ENCODE measurements around the gene MEGF11. TPM values are rescaled to one million over a fixed set of nuclear protein-coding genes. Genes with fewer than 3 reads are reported as not detected.

MEGF11 gene
- total RNA-seq, 3 donors from 2014 or later (not counting 1 experiment from before 2014, with no cell fraction given): not detected

- ATAC-seq (no peak), DNase-seq (no peak)
- Mint-ChIP-seq H3K4me3 (no peak overlapping the region), H3K27ac (no peak overlapping the region), H3K36me3 (no peaks in the 10 kb centered on the region), H3K4me1 (no peaks in the 10 kb centered on the region), H3K27me3 (ENCODE audit: low read depth in 2 of 2) (peaks cover 12 to 19% of the 10 kb centered on the region in 2 donors), H3K9me3 (no peaks in the 10 kb centered on the region)
- intact Hi-C loops (cut with micrococcal nuclease): no loop called here
- no peak for TF ChIP-seq CTCF (IDR thresholded peaks at IDR 0.05)
- H3K27ac ChIP-seq (ENCODE audit: low read length): no peak overlapping the region
- H3K9me3 ChIP-seq (ENCODE audit: control insufficient read depth, insufficient read depth, low read length): no peaks in the 10 kb centered on the region
- WGBS (ENCODE audit: insufficient coverage): 100% methylated on average over 1 of the region's 1 CpG
- no peaks in the 10 kb centered on the region for H3K4me1 ChIP-seq (ENCODE audit: control insufficient read depth, insufficient read depth, low read length)
- H3K27me3 ChIP-seq (ENCODE audit: control insufficient read depth, insufficient read depth, low read length): no peaks in the 10 kb centered on the region
- no peaks in the 10 kb centered on the region for H3K36me3 ChIP-seq (ENCODE audit: control insufficient read depth, insufficient read depth, low read length)
- no peak overlapping the region for H3K4me3 ChIP-seq (ENCODE audit: low read length)
These were observed 11.7 kb downstream of the MEGF11 start for GRCh38 chr15:66241908-66242285.

GRCh38 chr15:66241087-66241907, 12.3 kb downstream of the MEGF11 start:
- Mint-ChIP-seq H3K36me3 (no peaks in the 10 kb centered on the region), H3K27ac (no peak overlapping the region), H3K4me1 (no peaks in the 10 kb centered on the region), H3K27me3 (ENCODE audit: low read depth in 2 of 2) (peaks cover 14 to 22% of the 10 kb centered on the region in 2 donors), H3K4me3 (no peak overlapping the region), H3K9me3 (no peaks in the 10 kb centered on the region)
- no peaks in the 10 kb centered on the region for H3K27me3 ChIP-seq (ENCODE audit: control insufficient read depth, insufficient read depth, low read length)
- intact Hi-C loops (cut with micrococcal nuclease): no loop called here
- H3K4me1 ChIP-seq (ENCODE audit: control insufficient read depth, insufficient read depth, low read length): no peaks in the 10 kb centered on the region
- no peak overlapping the region for H3K27ac ChIP-seq (ENCODE audit: low read length)
- no peaks in the 10 kb centered on the region for H3K9me3 ChIP-seq (ENCODE audit: control insufficient read depth, insufficient read depth, low read length)
- H3K36me3 ChIP-seq (ENCODE audit: control insufficient read depth, insufficient read depth, low read length): no peaks in the 10 kb centered on the region
- TF ChIP-seq CTCF (IDR thresholded peaks at IDR 0.05): no peak
- no peak for ATAC-seq
- WGBS (ENCODE audit: insufficient coverage): 81% methylated on average over 12 of the region's 12 CpGs
- no peak for DNase-seq
- no peak overlapping the region for H3K4me3 ChIP-seq (ENCODE audit: low read length)

- no peak for ATAC-seq
- Histone ChIP-seq H3K27me3 (ENCODE audit: control insufficient read depth, insufficient read depth, low read length) (no peaks in the 10 kb centered on the region), H3K9me3 (ENCODE audit: control insufficient read depth, insufficient read depth, low read length) (no peaks in the 10 kb centered on the region), H3K4me1 (ENCODE audit: control insufficient read depth, insufficient read depth, low read length) (no peaks in the 10 kb centered on the region), H3K4me3 (ENCODE audit: low read length) (no peak overlapping the region), H3K36me3 (ENCODE audit: control insufficient read depth, insufficient read depth, low read length) (no peaks in the 10 kb centered on the region), H3K27ac (ENCODE audit: low read length) (no peak overlapping the region)
- Mint-ChIP-seq H3K36me3 (no peaks in the 10 kb centered on the region), H3K27ac (no peak overlapping the region), H3K4me1 (no peaks in the 10 kb centered on the region), H3K4me3 (no peak overlapping the region), H3K27me3 (ENCODE audit: low read depth in 2 of 2) (peaks cover 22 to 29% of the 10 kb centered on the region in 2 donors), H3K9me3 (no peaks in the 10 kb centered on the region)
- DNase-seq: no peak
- TF ChIP-seq CTCF (IDR thresholded peaks at IDR 0.05): no peak
- intact Hi-C loops (cut with micrococcal nuclease): no loop called here
- WGBS (ENCODE audit: insufficient coverage): 84% methylated on average over 9 of the region's 9 CpGs
These were observed 13.2 kb downstream of the MEGF11 start for GRCh38 chr15:66240240-66240794.
